Peyer's patch (tissue), 4 donors: ENCODE data around the gene WBP4.

Experiments used
- CTCF ChIP-seq, 6 experiments: fragments of 450-650 bp in 4 of 6; fragments of 200-600 bp in 2 of 6; sonication (generic) in 1 of 6; IDR thresholded peaks; one replicate each; pipeline ENCODE4 v1.5.1; 2017 to 2019; ENCODE audit warnings: antibody characterized with exemption in 6 of 6, mild to moderate bottlenecking in 3 of 6, moderate library complexity in 1 of 6
- POLR2A ChIP-seq, 2 donors: fragments of 450-650 bp; IDR thresholded peaks; one replicate each; pipeline ENCODE4 v1.5.1; 2017; ENCODE audit warnings: antibody characterized with exemption in 2 of 2, mild to moderate bottlenecking in 2 of 2, moderate library complexity in 2 of 2

GRCh38 chr13:41061075-41061913 lies at the start of gene WBP4:
- peak; percentile 65 to 81 for TF ChIP-seq POLR2A (IDR thresholded peaks at IDR 0.05)
- TF ChIP-seq CTCF (IDR thresholded peaks at IDR 0.05): peak in 1 of 6 experiments; percentile 8
